AG04449 (cell line): Measurements from ENCODE around the gene KAZN.

Experiments
- CTCF ChIA-PET: fragments of 350-600 bp; formaldehyde crosslinking; extraction: SDS; loops from one replicate; lab custom pipeline; 2021; ENCODE audit warnings: antibody characterized with exemption; lab: Yijun Ruan, JAX
- POLR2A ChIA-PET: fragments of 400-600, 350-600 bp; formaldehyde crosslinking; extraction: SDS; loops from one replicate; lab custom pipeline; 2020; ENCODE audit warnings: antibody characterized with exemption, inconsistent platforms; lab: Yijun Ruan, JAX
- DNase-seq: peaks from one replicate; pipeline ENCODE4 v3.0.0-alpha.2; 2010; ENCODE audit warnings: low read depth, low spot score
- H3K4me3 ChIP-seq: 2 replicates; pipeline ENCODE4 v1.5.1; 2011; ENCODE audit warnings: low read depth, mild to moderate bottlenecking, control low read depth, low read length
- CTCF ChIP-seq: IDR thresholded peaks from one replicate; pipeline ENCODE4 v1.5.1; 2011; ENCODE audit warnings: mild to moderate bottlenecking, moderate library complexity, low read length, control low read depth, inconsistent platforms; ENCODE audit not compliant: insufficient read depth; ENCODE audit errors: missing control alignments

KAZN gene

DNA sequence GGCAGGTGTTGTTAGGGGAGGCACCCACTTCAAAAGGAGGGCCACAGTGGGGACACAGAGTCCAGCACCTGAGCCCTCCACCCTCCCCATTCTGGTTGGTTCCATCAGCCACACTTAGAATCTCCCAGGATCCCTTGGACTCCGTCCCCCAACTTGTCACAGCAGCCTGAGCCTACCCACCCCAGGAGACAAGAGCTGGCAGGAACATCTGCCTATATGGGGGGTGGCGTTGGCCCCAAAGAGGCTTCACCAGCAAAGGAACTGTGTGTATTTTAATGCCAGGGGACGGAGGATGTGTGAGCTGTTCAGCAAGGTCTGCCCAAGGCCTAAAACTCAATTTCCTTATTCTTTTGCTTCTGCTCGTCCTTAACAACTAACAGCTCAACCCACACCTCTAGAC is 468.7 kb downstream of the KAZN start:
- no peak overlapping the region for H3K4me3 ChIP-seq
- no peak for DNase-seq
- no peak for TF ChIP-seq CTCF
- POLR2A ChIA-PET: no interaction called here
- CTCF ChIA-PET: interaction anchor here (1.0 to 1.6 kb wide), 2 partner anchors 20 to 61 kb away, joined by 4 read pairs; no protein-coding TSS in a partner anchor

- TF ChIP-seq CTCF: no peak
- no peak overlapping the region for H3K4me3 ChIP-seq
- POLR2A ChIA-PET: no interaction called here
- CTCF ChIA-PET: interaction anchor here (1.6 to 3.1 kb wide), 2 partner anchors 21 kb away, joined by 4 to 9 read pairs; no protein-coding TSS in a partner anchor
- no peak for DNase-seq
Observed at GRCh38 chr1:15068152-15068551, 469.7 kb downstream of the KAZN start.

DNA sequence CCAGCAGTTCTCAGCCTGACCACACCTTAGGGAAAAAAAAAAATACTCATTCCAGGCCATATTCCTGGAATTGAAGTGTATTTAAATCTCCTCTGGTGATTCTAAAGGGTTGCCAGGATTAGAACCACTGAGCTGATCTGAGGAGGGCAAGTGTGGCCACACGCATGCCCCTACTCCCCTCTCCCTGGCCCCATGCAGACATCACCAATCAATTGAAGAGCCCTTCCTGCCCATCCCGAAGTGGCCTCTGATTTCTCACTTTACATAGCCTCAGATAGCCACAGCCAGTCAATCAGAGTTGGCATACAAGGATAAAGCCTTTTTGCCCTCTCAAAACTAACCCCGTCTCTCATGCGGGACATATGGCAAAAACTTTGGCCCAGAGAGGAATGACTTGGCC is 470.5 kb downstream of the KAZN start:
- no peak overlapping the region for H3K4me3 ChIP-seq
- ChIA-PET POLR2A (no interaction called here), CTCF (interaction anchor here (1.2 to 3.1 kb wide), 2 partner anchors 22 to 41 kb away, joined by 4 to 9 read pairs; no protein-coding TSS in a partner anchor)
- DNase-seq: no peak
- no peak for TF ChIP-seq CTCF

DNA sequence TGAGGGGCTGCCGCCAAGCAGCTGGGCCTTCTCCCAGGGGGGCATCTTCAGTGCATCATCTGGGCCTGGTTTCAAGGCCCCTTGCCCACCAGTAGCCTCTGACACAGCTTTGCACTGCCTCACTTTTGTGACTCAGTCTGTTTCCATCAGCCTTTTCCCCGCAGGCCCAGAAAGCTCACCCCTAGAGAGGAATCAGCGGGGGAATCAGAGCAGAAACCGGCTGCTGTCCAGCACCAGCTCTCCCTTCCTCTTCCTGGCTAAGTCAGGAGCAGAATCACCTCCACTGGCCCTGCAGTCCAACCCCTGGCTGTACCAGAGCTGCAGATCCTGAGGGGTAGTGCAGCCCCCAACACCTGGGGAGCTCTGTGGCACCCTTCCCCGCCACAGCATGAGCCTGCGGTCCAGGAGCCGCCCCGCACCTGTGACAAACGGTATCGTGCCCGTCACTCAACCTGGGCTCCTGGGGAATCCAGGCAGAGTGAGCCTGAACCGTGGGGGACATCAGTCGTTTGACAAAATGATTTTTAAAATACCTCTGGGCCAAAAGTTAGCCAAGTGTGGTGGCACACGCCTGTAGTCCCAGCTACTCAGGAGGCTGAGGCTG is 471.8 kb downstream of the KAZN start:
- no peak for DNase-seq
- ChIA-PET POLR2A (interaction anchor here (0.6 kb wide), 1 partner anchor 311 kb away, joined by 3 read pairs; no protein-coding TSS in a partner anchor), CTCF (interaction anchor here (0.7 to 3.1 kb wide), 2 partner anchors 16 to 23 kb away, joined by 3 to 9 read pairs; no protein-coding TSS in a partner anchor)
- TF ChIP-seq CTCF: no peak
- no peak overlapping the region for H3K4me3 ChIP-seq

GRCh38 chr1:15071936-15072335 is 473.5 kb downstream of the KAZN start:
- no peak for DNase-seq
- no peak for TF ChIP-seq CTCF
- no peak overlapping the region for H3K4me3 ChIP-seq
- POLR2A ChIA-PET: no interaction called here
- CTCF ChIA-PET: no interaction called here

DNA sequence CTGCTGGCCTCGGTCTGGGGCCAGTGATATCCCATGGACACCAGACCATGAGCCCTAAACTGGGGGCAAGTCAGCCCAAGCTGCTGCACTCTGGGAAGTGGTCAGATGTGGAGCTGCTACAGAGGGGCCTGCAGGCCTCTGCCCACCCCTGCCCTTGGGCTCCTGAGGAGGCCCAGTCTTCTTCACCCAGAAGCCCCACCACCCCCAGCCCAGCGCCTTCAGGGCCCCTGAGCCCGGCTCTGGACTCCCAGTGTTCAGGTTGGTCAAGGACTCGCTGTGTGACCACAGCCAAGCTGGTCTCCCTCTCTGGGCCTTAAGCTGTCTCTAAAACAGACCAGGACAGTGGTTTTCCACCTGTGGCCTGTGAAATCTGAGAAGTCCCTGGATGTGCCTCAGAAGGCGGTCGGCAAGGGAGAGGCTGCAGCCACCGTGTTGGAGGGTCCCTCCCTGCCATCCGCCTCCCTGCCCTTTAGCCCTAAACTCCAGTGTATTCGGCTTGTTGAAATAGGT is 475.4 kb downstream of the KAZN start:
- TF ChIP-seq CTCF: no peak
- no peak overlapping the region for H3K4me3 ChIP-seq
- DNase-seq: no peak
- ChIA-PET POLR2A (no interaction called here), CTCF (no interaction called here)
